SK-N-SH treated with all-trans-retinoic acid at 6 μM for 48 hours (cell line): Measurements from ENCODE around the gene RFPL1.

Experiments used
- ATAC-seq: fragments of 200-7000 bp; cut with Tn5 transposase; 3 replicates; pipeline ENCODE4 v1.9.1; 2020; ENCODE audit warnings: mild to moderate bottlenecking, moderate library complexity
- BACH2 ChIP-seq: fragments of 250-450 bp; sonication (Bioruptor Pico); IDR thresholded peaks from 2 replicates; pipeline ENCODE4 v1.9.0; 2021; ENCODE audit warnings: mild to moderate bottlenecking, borderline replicate concordance
- CREB5 ChIP-seq: fragments of 250-450 bp; sonication (Bioruptor Pico); IDR thresholded peaks from 2 replicates; pipeline ENCODE4 v1.5.1; 2020; ENCODE audit warnings: low read depth, mild to moderate bottlenecking, moderate library complexity
- CSDC2 ChIP-seq: fragments of 250-450 bp; sonication (Bioruptor Pico); IDR thresholded peaks from 2 replicates; pipeline ENCODE4 v1.5.0; 2020; ENCODE audit warnings: mild to moderate bottlenecking, moderate library complexity
- CSRNP3 ChIP-seq: fragments of 250-450 bp; sonication (Bioruptor Pico); IDR thresholded peaks from 2 replicates; pipeline ENCODE4 v1.5.1; 2021; ENCODE audit warnings: mild to moderate bottlenecking, moderate library complexity
- GLIS3 ChIP-seq: fragments of 250-450 bp; sonication (Bioruptor Pico); IDR thresholded peaks from 2 replicates; pipeline ENCODE4 v1.5.0; 2020; ENCODE audit warnings: mild to moderate bottlenecking, moderate library complexity
- OSR1 ChIP-seq: fragments of 250-450 bp; sonication (Bioruptor Pico); IDR thresholded peaks from 2 replicates; pipeline ENCODE4 v1.8.0; 2022; ENCODE audit warnings: moderate library complexity, mild to moderate bottlenecking, inconsistent platforms
- PATZ1 ChIP-seq: fragments of 250-450 bp; sonication (Bioruptor Pico); IDR thresholded peaks from 2 replicates; pipeline ENCODE4 v1.8.0; 2020; ENCODE audit warnings: mild to moderate bottlenecking, moderate library complexity, borderline replicate concordance
- POU6F1 ChIP-seq: fragments of 250-450 bp; sonication (Bioruptor Pico); IDR thresholded peaks from 2 replicates; pipeline ENCODE4 v1.8.0; 2021; ENCODE audit warnings: low read depth, mild to moderate bottlenecking, moderate library complexity, borderline replicate concordance
- RARB ChIP-seq: fragments of 250-450 bp; sonication (Bioruptor Pico); IDR thresholded peaks from 2 replicates; pipeline ENCODE4 v1.8.0; 2021; ENCODE audit warnings: mild to moderate bottlenecking, moderate library complexity
- TCF4 ChIP-seq: fragments of 250-450 bp; sonication (Bioruptor Pico); IDR thresholded peaks from 2 replicates; pipeline ENCODE4 v1.8.0; 2021; ENCODE audit warnings: mild to moderate bottlenecking, moderate library complexity, borderline replicate concordance
- TOX ChIP-seq: fragments of 250-450 bp; sonication (Bioruptor Pico); IDR thresholded peaks from 2 replicates; pipeline ENCODE4 v1.8.0; 2021; ENCODE audit warnings: mild to moderate bottlenecking, moderate library complexity, borderline replicate concordance
- TSHZ2 ChIP-seq: fragments of 250-450 bp; sonication (Bioruptor Pico); IDR thresholded peaks from 2 replicates; pipeline ENCODE4 v1.5.0; 2020; ENCODE audit warnings: mild to moderate bottlenecking, moderate library complexity
- ZC3H10 ChIP-seq: fragments of 250-450 bp; sonication (Bioruptor Pico); IDR thresholded peaks from 2 replicates; pipeline ENCODE4 v1.5.1; 2021; ENCODE audit warnings: mild to moderate bottlenecking, moderate library complexity
- ZFP3 ChIP-seq: fragments of 250-450 bp; sonication (Bioruptor Pico); IDR thresholded peaks from 2 replicates; pipeline ENCODE4 v1.5.0; 2020; ENCODE audit warnings: mild to moderate bottlenecking, moderate library complexity
- ZFP30 ChIP-seq: fragments of 450-650 bp; formaldehyde crosslinking; IDR thresholded peaks from 2 replicates; pipeline ENCODE4 v1.5.0; 2022; ENCODE audit warnings: mild to moderate bottlenecking, moderate library complexity
- ZNF565 ChIP-seq: fragments of 450-650 bp; formaldehyde crosslinking; conservative IDR thresholded peaks from 2 replicates; pipeline ENCODE4 v1.5.0; 2020; ENCODE audit warnings: low read depth, mild to moderate bottlenecking, moderate library complexity
- ZNF70 ChIP-seq: fragments of 450-650 bp; formaldehyde crosslinking; IDR thresholded peaks from 2 replicates; pipeline ENCODE4 v1.5.0; 2020; ENCODE audit warnings: mild to moderate bottlenecking, moderate library complexity
- ZNF8 ChIP-seq: fragments of 450-650 bp; formaldehyde crosslinking; IDR thresholded peaks from 2 replicates; pipeline ENCODE4 v1.5.0; 2020; ENCODE audit warnings: mild to moderate bottlenecking, moderate library complexity

RFPL1 gene

GRCh38 chr22:29391546-29391945 is 46.8 kb upstream of the RFPL1 start:
- ATAC-seq, result no peak
- TF ChIP-seq ZNF70 (CRISPR knock-in tag), result no peak
- no peak for TF ChIP-seq CSDC2 (CRISPR knock-in tag)
- no peak for TF ChIP-seq TCF4 (CRISPR knock-in tag)
- TF ChIP-seq ZFP3, result no peak
- TF ChIP-seq PATZ1 (CRISPR knock-in tag), result no peak
- TF ChIP-seq ZNF565 (CRISPR knock-in tag), result no peak
- TF ChIP-seq POU6F1 (CRISPR knock-in tag), result no peak
- TF ChIP-seq CSRNP3 (CRISPR knock-in tag), result no peak
- no peak for TF ChIP-seq BACH2
- TF ChIP-seq GLIS3 (CRISPR knock-in tag), result no peak
- no peak for TF ChIP-seq TSHZ2 (CRISPR knock-in tag)
- TF ChIP-seq RARB (CRISPR knock-in tag), result no peak
- no peak for TF ChIP-seq OSR1 (CRISPR knock-in tag)
- TF ChIP-seq ZNF8 (CRISPR knock-in tag), result no peak
- TF ChIP-seq ZFP30 (CRISPR knock-in tag), result no peak
- no peak for TF ChIP-seq TOX (CRISPR knock-in tag)
- no peak for TF ChIP-seq ZC3H10 (CRISPR knock-in tag)
- no peak for TF ChIP-seq CREB5
- TF ChIP-seq, all 23 proteins: peak for 0

GRCh38 chr22:29393019-29393608 is 45.3 kb upstream of the RFPL1 start:
- TF ChIP-seq POU6F1 (CRISPR knock-in tag) (no peak), BACH2 (no peak), PATZ1 (CRISPR knock-in tag) (no peak)
- ATAC-seq, result no peak
